ENCODE measurements around the gene ZNF688.

DNA sequence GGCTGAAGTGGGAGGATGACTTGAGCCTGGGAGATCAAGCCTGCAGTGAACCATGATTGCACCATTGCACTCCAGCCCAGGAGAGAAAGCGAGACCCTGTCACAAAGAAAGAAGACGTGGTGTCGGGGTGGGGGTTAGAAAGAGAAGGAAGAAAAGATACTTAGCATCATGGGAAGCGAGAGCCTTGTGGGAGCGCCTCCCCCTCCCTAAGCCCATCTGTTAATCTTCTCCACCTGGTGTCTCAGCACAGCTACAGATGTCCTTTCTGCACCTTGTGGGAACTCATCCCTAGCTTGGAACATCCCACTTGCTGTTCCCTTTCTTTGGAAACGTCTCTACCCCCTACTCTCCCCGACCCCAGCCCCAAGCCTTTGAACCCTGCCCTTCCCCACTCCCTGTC is 6.0 kb downstream of the ZNF688 start:
- TF ChIP-seq, protein P1, sequence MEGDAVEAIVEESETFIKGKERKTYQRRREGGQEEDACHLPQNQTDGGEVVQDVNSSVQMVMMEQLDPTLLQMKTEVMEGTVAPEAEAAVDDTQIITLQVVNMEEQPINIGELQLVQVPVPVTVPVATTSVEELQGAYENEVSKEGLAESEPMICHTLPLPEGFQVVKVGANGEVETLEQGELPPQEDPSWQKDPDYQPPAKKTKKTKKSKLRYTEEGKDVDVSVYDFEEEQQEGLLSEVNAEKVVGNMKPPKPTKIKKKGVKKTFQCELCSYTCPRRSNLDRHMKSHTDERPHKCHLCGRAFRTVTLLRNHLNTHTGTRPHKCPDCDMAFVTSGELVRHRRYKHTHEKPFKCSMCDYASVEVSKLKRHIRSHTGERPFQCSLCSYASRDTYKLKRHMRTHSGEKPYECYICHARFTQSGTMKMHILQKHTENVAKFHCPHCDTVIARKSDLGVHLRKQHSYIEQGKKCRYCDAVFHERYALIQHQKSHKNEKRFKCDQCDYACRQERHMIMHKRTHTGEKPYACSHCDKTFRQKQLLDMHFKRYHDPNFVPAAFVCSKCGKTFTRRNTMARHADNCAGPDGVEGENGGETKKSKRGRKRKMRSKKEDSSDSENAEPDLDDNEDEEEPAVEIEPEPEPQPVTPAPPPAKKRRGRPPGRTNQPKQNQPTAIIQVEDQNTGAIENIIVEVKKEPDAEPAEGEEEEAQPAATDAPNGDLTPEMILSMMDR (IDR thresholded peaks at IDR 0.05) = no peak
- TF ChIP-seq POLR2A (IDR thresholded peaks at IDR 0.05) = no peak

Measured in right lobe of liver (tissue), 4 donors.